NCI-H1417 (cell line): ENCODE data around the gene CERS5.
A peak's percentile ranks its signal among the peaks of the same experiment; 100 is the strongest.
"Not testable (repeated sequence)": the region's sequence is repeated elsewhere in the genome, so short reads cannot be mapped to it uniquely, and the experiment has no call there.

Experiments used
- DNase-seq, 3 experiments: peaks; one replicate each; lab custom pipeline; 2025; lab: John Stamatoyannopoulos, UW

CERS5 gene

GRCh38 chr12:50187084-50187900 is 20.1 kb upstream of the CERS5 start:
- no peak for DNase-seq

DNA sequence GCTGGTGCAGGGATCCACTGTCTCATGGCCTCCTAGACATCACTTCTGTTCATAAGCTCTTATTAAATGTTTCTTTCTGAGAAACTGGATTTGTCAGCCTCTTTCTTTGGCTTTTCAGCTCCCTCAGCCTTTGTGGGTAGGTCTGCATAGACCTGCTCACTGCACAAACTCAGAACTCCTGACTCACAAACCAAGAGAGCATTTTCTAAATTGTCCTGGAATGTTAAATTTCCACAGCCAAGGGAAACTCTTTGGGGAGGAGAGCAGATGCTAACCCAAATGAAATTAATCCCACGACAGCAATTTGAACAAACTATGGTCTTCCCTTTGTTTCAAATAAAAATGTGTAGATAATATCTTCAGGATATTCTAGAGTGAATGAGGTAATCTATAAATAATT is 19.5 kb upstream of the CERS5 start:
- no peak for DNase-seq

DNA sequence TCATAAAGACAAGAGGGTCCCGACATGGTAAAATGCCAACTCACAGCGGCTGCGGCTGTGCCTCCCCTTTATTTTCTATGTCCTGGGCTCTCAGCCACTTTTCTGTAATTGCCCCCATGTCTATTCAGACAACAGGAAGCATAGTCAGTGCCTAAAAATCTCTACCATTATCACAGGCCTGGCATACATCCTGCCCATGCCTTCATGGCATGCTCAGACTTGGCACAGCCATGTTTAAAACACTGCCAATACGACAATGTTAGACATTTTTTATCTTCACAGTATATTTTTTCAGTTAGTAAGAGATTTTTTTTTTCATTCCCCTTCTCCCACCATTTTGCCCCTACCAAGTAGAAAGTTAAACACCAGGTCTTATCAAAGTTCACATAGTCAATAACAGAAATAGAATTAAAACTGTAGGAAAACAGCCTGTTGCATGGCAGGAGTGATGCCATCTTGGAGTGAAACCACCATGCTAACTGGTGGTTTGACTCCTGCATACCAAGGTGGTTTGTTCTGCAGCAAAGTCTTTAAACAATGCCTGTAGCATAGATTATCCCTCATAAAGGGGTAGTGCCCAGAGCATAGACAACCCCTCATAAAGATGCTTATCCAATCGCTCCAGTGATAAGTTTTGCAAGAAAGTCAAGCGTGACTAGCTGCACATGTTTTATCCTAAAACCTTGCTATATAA is 18.9 kb upstream of the CERS5 start:
- no peak for DNase-seq

- no peak for DNase-seq
Observed at GRCh38 chr12:50185301-50185895, 18.2 kb upstream of the CERS5 start.

- DNase-seq, result no peak
Observed at GRCh38 chr12:50184261-50184660, 17.1 kb upstream of the CERS5 start.

GRCh38 chr12:50182461-50182860 is 15.3 kb upstream of the CERS5 start:
- DNase-seq, result peak in 1 of 3 experiments; percentile 35

DNA sequence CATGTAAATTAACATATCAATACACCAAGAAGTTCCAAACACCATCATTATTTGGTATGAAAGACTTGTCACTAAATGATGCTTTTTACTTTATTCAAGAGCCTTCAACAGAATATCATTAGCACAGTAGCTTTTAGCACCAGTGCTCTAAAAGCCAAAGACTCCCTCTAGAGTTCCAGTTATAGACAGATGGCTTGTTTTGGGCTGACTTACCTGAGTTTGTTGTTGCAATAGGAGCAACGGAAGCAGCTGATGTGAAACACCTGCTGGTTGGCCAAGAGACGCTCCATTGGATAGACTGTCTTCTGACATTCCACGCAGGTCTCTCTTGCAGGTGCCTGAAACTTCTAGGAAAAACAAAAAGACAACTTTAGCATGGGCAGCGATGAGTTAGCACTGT is 14.5 kb upstream of the CERS5 start:
- DNase-seq, result no peak

GRCh38 chr12:50175716-50176026 is 8.5 kb upstream of the CERS5 start:
- no peak for DNase-seq

DNA sequence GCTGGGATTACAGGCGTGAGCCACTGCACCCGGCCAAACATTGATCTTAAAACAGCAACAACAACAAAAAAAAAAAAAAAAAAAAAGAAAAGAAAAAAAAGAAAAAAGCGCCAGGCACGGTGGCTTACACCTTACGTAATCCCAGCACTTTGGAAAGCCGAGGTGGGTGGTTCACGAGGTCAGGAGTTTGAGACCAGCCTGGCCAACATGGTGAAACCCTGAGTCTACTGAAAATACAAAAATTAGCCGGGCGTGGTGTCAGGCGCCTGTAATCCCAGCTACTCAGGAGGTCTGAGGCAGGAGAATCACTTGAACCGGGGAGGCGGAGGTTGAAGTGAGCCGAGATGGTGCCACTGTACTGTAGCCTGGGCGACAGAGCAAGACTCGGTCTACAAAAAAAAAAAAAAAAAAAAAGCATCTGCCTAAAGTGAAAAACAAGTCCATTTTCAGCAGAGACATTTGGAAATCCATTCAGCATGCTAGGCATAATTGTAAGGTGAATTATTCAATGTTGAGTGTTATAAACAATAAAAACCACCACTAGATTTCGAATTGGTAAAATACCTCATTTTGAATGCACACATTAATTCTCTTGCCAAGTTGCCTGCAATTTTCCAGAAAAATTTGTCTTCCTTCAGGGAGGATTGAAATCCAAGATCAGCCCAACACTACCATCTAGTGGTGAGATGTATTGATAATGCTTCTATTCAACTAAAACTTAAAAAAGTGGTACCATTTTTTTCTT is 8.0 kb upstream of the CERS5 start:
- peak; percentile 52 to 88 (median 81) for DNase-seq

DNA sequence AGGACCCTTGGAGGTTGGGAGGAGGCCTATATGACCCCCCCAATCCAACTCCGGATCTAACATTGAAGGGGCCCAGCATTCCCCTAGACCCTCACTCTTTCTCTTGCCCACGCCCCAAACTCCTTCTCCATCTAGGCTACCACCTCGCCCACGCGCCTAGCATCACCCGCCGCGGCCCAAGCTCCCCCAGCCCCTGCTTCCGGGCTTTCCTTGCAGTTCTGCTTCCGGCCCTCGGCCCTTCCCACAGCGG is 445 bp downstream of the CERS5 start:
- no peak for DNase-seq

GRCh38 chr12:50164963-50165362 is 2.2 kb downstream of the CERS5 start:
- DNase-seq, result no peak

- DNase-seq, result no peak
Observed at GRCh38 chr12:50162230-50162629, 4.9 kb downstream of the CERS5 start.

GRCh38 chr12:50160643-50161042 is 6.5 kb downstream of the CERS5 start:
- no peak for DNase-seq

DNA sequence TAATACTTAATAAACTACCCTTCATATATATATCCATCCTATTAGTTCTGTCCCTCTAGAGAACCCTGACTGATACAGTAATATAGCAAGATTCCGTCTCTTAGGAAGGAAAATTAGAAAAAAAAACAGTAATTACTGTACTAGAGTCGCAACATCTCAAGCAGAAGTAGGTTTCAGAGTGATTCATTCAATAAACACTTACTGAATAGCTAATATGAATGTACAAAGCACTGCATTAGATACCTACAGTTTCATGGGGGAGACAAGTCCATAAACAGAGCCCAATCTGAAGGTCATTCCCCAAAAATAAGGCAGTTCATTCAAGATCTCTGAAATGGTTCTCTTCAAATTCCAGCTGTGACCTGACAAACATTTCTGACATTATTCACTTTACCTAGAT is 9.9 kb downstream of the CERS5 start:
- DNase-seq, result no peak

DNA sequence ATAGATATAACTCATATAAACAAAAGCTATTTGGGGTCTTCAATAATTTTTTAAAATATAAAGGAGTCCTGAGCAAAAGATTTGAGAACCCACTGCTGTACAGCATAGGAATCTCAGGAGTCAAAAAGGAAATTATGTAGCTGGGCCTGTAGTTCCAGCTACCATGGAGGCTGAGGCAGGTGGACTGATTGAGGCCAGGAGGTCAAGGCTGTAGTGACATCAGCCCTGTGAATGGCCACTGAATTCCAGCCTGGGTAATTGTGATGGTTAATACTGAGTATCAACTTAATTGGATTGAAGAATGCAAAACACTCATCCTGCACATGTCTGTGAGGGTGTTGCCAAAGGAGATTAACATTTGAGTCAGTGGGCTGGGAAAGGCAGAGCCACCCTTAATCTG is 10.5 kb downstream of the CERS5 start:
- DNase-seq, result no peak

DNA sequence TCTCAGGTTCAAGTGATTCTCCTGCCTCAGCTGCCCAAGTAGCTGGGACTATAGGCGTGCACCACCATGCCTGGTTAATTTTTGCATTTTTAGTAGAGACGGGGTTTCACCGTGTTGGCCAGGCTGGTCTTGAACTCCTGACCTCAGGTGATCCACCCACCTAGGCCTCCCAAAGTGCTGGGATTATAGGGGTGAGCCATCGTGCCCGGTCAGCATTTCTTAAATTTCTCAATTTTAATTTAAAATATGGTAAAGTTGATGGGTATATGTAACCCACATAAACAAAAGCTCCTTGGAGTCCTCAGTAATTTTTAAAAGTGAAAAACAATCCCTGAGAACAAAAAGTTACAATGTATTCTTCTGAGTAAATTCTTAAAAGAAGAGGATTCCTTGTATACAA is 12.2 kb downstream of the CERS5 start:
- not testable (repeated sequence) for DNase-seq

DNA sequence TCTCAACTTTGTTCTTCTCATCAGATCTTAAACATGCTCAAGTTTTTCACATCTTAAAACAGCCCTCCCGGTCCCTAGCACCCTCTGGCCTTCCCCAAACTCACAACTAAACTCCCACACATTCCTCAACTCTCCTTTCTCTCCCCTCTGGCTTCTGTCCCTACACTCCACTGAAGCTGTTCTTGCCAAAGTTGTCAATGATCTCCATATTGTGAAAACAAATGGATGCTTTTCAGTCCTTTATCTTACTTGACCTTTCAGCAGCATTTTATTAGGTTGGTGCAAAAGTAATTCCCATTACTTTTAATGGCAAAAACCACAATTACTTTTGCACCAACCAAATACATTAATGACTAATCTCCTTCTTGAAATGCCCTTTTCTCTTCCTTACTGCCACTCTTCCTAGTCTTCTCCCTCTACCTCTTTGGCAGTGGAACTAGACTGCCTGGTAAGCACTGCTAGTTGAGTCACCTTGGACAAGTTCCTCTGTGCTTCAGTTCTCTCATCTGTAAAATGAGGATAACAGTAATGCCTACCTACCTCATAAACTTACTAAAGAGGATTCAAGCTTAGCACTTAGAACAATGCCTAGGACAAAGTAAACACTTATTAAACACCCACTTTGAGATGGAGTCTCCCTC is 16.0 kb downstream of the CERS5 start:
- no peak for DNase-seq

DNA sequence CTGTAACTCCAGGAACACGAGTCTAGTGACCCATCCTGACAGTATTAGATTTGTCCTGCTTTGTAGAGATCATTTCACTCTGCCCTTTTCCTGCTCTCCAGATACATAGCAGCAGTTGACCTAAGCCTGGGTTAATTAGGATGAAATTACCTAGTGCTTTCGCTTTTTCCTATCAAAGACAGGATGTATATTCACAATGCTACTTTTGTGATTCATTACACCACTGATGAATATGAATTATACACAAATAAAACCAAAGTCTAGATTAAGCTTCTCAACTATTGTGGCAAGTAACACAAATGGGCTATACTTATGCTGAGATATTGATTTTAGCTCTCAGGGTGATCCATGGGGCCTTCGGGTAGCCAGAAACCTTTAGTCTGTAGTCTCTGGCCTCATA is 17.9 kb downstream of the CERS5 start:
- DNase-seq, result no peak

DNA sequence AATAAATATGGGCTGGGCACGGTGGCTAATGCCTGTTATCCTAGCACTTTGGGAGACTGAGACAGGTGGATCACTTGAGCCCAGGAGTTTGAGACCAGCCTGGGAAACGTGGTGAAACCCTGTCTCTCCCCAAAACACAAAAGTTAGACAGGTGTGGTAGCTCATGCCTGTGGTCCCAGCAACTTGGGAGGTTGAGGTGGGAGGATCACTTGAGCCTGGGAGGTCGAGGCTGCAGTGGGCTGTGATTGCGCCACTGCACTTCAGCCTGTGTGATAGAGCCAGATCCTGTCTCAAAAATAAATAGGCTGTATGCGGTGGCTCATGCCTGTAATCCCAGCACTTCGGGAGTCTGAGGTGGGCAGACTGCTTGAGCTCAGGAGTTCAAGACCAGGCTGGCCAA is 19.2 kb downstream of the CERS5 start:
- not testable (repeated sequence) for DNase-seq

DNA sequence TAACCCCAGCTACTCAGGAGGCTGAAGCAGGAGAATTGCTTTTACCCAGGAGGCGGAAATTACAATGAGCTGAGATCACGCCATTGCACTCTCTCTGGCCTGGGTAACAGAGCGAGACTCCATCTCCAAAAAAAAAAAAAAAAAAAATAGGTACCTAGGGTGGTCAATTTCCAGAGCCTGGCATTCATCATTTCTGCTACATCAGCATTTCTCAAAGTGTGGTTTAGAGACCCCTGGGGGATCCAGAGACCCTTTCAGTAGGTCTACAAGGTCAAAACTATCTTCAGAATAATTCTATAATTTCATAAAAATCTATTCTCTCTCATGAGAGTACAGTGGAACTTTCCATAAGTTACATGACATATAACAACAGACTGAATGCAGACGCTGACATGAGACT is 19.9 kb downstream of the CERS5 start:
- no peak for DNase-seq

DNA sequence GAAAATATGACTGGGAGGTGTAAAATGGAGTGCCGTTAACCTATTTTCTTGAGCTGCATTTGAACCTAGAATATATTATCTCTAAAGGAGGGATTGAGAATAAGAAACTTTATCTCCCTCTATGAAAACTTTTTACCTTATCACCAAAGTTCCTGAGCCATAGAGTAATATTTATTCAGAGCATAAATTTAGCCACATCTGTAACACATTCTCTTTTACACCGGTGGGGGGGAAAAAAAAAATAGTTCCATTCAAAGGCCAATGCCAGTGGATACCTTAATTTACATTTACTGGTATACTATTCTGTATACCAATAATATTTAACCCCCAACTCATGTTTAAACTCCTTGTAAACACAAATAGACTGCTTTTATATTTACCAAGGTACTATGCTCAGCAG is 21.7 kb downstream of the CERS5 start:
- DNase-seq, result no peak

DNA sequence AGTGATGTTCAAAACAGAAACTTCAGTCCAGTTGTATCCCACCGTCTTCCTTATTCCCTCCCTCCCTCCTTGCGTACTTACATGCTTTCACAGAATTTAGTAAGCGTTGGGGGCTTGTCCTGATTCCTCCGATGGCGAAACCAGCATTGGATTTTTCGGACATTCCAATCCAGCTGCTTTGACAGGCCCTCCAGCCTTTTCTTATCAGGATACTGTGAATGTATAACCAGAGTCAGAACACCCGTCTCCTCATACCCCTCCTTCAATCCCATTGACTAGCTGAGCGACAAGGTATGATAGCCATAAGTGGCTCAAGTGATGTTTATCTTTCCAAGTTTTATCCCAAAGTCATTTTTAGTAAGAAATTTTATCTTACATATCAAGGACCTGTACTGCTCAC is 24.2 kb downstream of the CERS5 start:
- DNase-seq, result no peak
